Endothelial cell of umbilical vein (primary cell): ENCODE data around the gene NRM.

Source experiments
- CTCF ChIP-seq, 2 donors: IDR thresholded peaks; 1 replicate in 1 of 2; 2 replicates in 1 of 2; pipeline ENCODE4 v1.5.1; 2011; ENCODE audit warnings: low read length in 2 of 2, mild to moderate bottlenecking in 2 of 2, moderate library complexity in 2 of 2, control low read depth in 1 of 2, inconsistent platforms in 1 of 2, low read depth in 1 of 2; ENCODE audit not compliant: insufficient read depth in 1 of 2; ENCODE audit errors: extremely low read depth in 1 of 2
- POLR2AphosphoS5 ChIP-seq: IDR thresholded peaks from 2 replicates; pipeline ENCODE4 v1.6.1; 2012; ENCODE audit warnings: low read depth, mild to moderate bottlenecking, control low read depth, low read length, moderate library complexity; ENCODE audit not compliant: insufficient read depth

- TF ChIP-seq POLR2AphosphoS5 = no peak
- no peak for TF ChIP-seq CTCF (IDR thresholded peaks at IDR 0.05; ENCODE audit: extremely low read depth in 1 of 2, insufficient read depth in 1 of 2, low read depth in 1 of 2, low read length in 2 of 2)
These were observed 47.7 kb upstream of the NRM start for GRCh38 chr6:30738532-30738931.
